HEK293T (cell line): ENCODE measurements around the gene TMEM236.

Experiments
- CTCF ChIA-PET: fragments of 350-600 bp; formaldehyde crosslinking; extraction: SDS; loops from one replicate; lab custom pipeline; 2021; ENCODE audit warnings: antibody characterized with exemption, inconsistent platforms; lab: Yijun Ruan, JAX
- POLR2A ChIA-PET: fragments of 350-600 bp; formaldehyde crosslinking; extraction: SDS; loops from one replicate; lab custom pipeline; 2020; ENCODE audit warnings: antibody characterized with exemption, inconsistent platforms; lab: Yijun Ruan, JAX
- DNase-seq: peaks from one replicate; pipeline ENCODE4 v3.0.0; 2012; ENCODE audit warnings: mixed read lengths; ENCODE audit errors: extremely low spot score
- ARNT ChIP-seq: fragments of 450-650 bp; IDR thresholded peaks from 2 replicates; pipeline ENCODE4 v1.6.1; 2017; ENCODE audit warnings: mild to moderate bottlenecking
- BHLHE40 ChIP-seq: fragments of 450-650 bp; IDR thresholded peaks from 2 replicates; pipeline ENCODE4 v1.6.1; 2016; ENCODE audit warnings: mild to moderate bottlenecking, moderate library complexity, borderline replicate concordance
- CTBP1 ChIP-seq: fragments of 450-650 bp; IDR thresholded peaks from 2 replicates; pipeline ENCODE4 v1.6.1; 2016; ENCODE audit warnings: borderline replicate concordance
- ELF4 ChIP-seq: fragments of 450-650 bp; IDR thresholded peaks from 2 replicates; pipeline ENCODE4 v1.6.1; 2017; ENCODE audit warnings: antibody characterized with exemption
- FOXA1 ChIP-seq: fragments of 450-650 bp; IDR thresholded peaks from 2 replicates; pipeline ENCODE4 v1.6.1; 2016; ENCODE audit warnings: mild to moderate bottlenecking
- FOXK2 ChIP-seq: fragments of 450-650 bp; IDR thresholded peaks from 2 replicates; pipeline ENCODE4 v1.6.1; 2016; ENCODE audit warnings: mild to moderate bottlenecking
- FOXM1 ChIP-seq: fragments of 450-650 bp; IDR thresholded peaks from 2 replicates; pipeline ENCODE4 v1.6.1; 2017; ENCODE audit warnings: mild to moderate bottlenecking, borderline replicate concordance
- HDGF ChIP-seq: fragments of 450-650 bp; IDR thresholded peaks from 2 replicates; pipeline ENCODE4 v1.6.1; 2017; ENCODE audit warnings: antibody characterized with exemption, borderline replicate concordance
- L3MBTL2 ChIP-seq: fragments of 450-650 bp; conservative IDR thresholded peaks from 2 replicates; pipeline ENCODE4 v1.6.1; 2016; ENCODE audit warnings: mild to moderate bottlenecking
- LEF1 ChIP-seq: fragments of 450-650 bp; IDR thresholded peaks from 2 replicates; pipeline ENCODE4 v1.6.1; 2017; ENCODE audit warnings: mild to moderate bottlenecking, borderline replicate concordance
- NFRKB ChIP-seq: fragments of 450-650 bp; IDR thresholded peaks from 2 replicates; pipeline ENCODE4 v1.6.1; 2016; ENCODE audit warnings: mild to moderate bottlenecking, moderate library complexity
- PKNOX1 ChIP-seq: fragments of 450-650 bp; IDR thresholded peaks from 2 replicates; pipeline ENCODE4 v1.6.1; 2016
- SP1 ChIP-seq: fragments of 450-650 bp; IDR thresholded peaks from 2 replicates; pipeline ENCODE4 v1.6.1; 2017
- SUZ12 ChIP-seq: fragments of 450-650 bp; IDR thresholded peaks from 2 replicates; pipeline ENCODE4 v1.6.1; 2016; ENCODE audit warnings: mild to moderate bottlenecking
- TARDBP ChIP-seq: fragments of 450-650 bp; IDR thresholded peaks from 2 replicates; pipeline ENCODE4 v1.6.1; 2016
- ZNF384 ChIP-seq: fragments of 450-650 bp; IDR thresholded peaks from 2 replicates; pipeline ENCODE4 v1.6.1; 2016

Gene TMEM236

GRCh38 chr10:17792991-17793390, 41.0 kb downstream of the TMEM236 start:
- DNase-seq = no peak
- ChIA-PET CTCF (interaction anchor here (1.1 kb wide), 1 partner anchor 18 kb away, joined by 3 read pairs; no protein-coding TSS in a partner anchor), POLR2A (no interaction called here)
- TF ChIP-seq HDGF = no peak
- TF ChIP-seq CTBP1 = no peak
- no peak for TF ChIP-seq FOXA1
- TF ChIP-seq PKNOX1 = no peak
- no peak for TF ChIP-seq FOXM1
- no peak for TF ChIP-seq FOXK2
- TF ChIP-seq SP1 = no peak
- no peak for TF ChIP-seq ARNT
- TF ChIP-seq SUZ12 = no peak
- no peak for TF ChIP-seq BHLHE40

GRCh38 chr10:17793823-17794644, 42.0 kb downstream of the TMEM236 start:
- TF ChIP-seq FOXM1 = no peak
- DNase-seq = no peak
- ChIA-PET CTCF (interaction anchor here (0.6 kb wide), 1 partner anchor 410 kb away, joined by 3 read pairs; no protein-coding TSS in a partner anchor), POLR2A (interaction anchor here (1.4 kb wide), 1 partner anchor 150 kb away, joined by 4 read pairs; the partner anchor contains the start of gene STAM)

GRCh38 chr10:17795083-17795482, 43.1 kb downstream of the TMEM236 start:
- CTCF ChIA-PET = no interaction called here
- POLR2A ChIA-PET = interaction anchor here (1.4 kb wide), 1 partner anchor 152 kb away, joined by 4 read pairs; the partner anchor contains the start of gene STAM
- DNase-seq = no peak

GRCh38 chr10:17795813-17796594, 44.0 kb downstream of the TMEM236 start:
- ChIA-PET POLR2A (no interaction called here), CTCF (no interaction called here)
- DNase-seq = no peak
- TF ChIP-seq BHLHE40 (no peak), SP1 (no peak), SUZ12 (no peak), FOXM1 (no peak), HDGF (no peak), ARNT (no peak), FOXA1 (no peak), NFRKB (no peak), FOXK2 (no peak)

More at GRCh38 chr10:17795083-17795482, 43.1 kb downstream of the TMEM236 start:
- no peak for TF ChIP-seq FOXK2
- no peak for TF ChIP-seq SUZ12
- no peak for TF ChIP-seq LEF1
- TF ChIP-seq FOXA1 = no peak
- no peak for TF ChIP-seq ARNT
- no peak for TF ChIP-seq SP1
- TF ChIP-seq PKNOX1 = no peak
- no peak for TF ChIP-seq ZNF384
- no peak for TF ChIP-seq HDGF
- no peak for TF ChIP-seq CTBP1
- TF ChIP-seq NFRKB = no peak
- TF ChIP-seq FOXM1 = no peak
- TF ChIP-seq BHLHE40 = no peak
- TF ChIP-seq ELF4 = no peak

GRCh38 chr10:17801507-17801906, 49.5 kb downstream of the TMEM236 start:
- no peak for TF ChIP-seq SUZ12
- no peak for TF ChIP-seq ZNF384
- TF ChIP-seq L3MBTL2 = no peak
- TF ChIP-seq CTBP1 = no peak
- no peak for TF ChIP-seq HDGF
- no peak for TF ChIP-seq FOXM1
- TF ChIP-seq PKNOX1 = no peak
- TF ChIP-seq BHLHE40 = no peak
- TF ChIP-seq TARDBP = no peak
- TF ChIP-seq LEF1 = no peak
- ChIA-PET POLR2A (no interaction called here), CTCF (interaction anchor here (0.5 to 1.3 kb wide), 3 partner anchors 25 to 363 kb away, joined by 3 to 5 read pairs (median 3); no protein-coding TSS in a partner anchor)
- DNase-seq = no peak

GRCh38 chr10:17802350-17802749, 50.3 kb downstream of the TMEM236 start:
- CTCF ChIA-PET = no interaction called here
- POLR2A ChIA-PET = no interaction called here
- TF ChIP-seq CTBP1 (no peak), HDGF (no peak), ARNT (no peak), BHLHE40 (no peak), SUZ12 (no peak), PKNOX1 (no peak), FOXA1 (no peak), FOXK2 (no peak), NFRKB (no peak)
- DNase-seq = no peak
